Spleen (tissue), 11 donors: ENCODE data around the gene PINLYP. TPM values are rescaled to one million over a fixed set of nuclear protein-coding genes. Genes with fewer than 3 reads are reported as not detected.

Experiments
- DNase-seq: peaks from one replicate; pipeline ENCODE4 v3.0.0-alpha.2; 2020
- H3K27ac ChIP-seq, 8 donors: fragments of 200-600 bp; sonication (generic) in 7 of 8; 1 replicate in 4 of 8; 2 replicates in 4 of 8; pipeline versions ENCODE4 v1.5.0 to v1.8.0; 2016 to 2021; ENCODE audit warnings: inconsistent platforms in 4 of 8, mild to moderate bottlenecking in 4 of 8, moderate library complexity in 1 of 8
- H3K27me3 ChIP-seq, 7 donors: fragments of 200-600 bp; sonication (generic) in 6 of 7; replicated peaks in 1 of 7; 1 replicate in 4 of 7; 2 replicates in 3 of 7; pipeline versions ENCODE4 v1.5.0 to v1.8.0; 2016 to 2021; ENCODE audit warnings: inconsistent platforms in 3 of 7, mild to moderate bottlenecking in 1 of 7
- H3K36me3 ChIP-seq, 6 donors: fragments of 200-600 bp; sonication (generic) in 5 of 6; 1 replicate in 4 of 6; 2 replicates in 2 of 6; pipeline versions ENCODE4 v1.5.0 to v1.8.0; 2016 to 2021; ENCODE audit warnings: inconsistent platforms in 2 of 6
- H3K4me1 ChIP-seq, 6 donors: fragments of 200-600 bp; sonication (generic) in 5 of 6; 1 replicate in 3 of 6; 2 replicates in 3 of 6; pipeline versions ENCODE4 v1.5.0 to v1.8.0; 2016 to 2021; ENCODE audit warnings: inconsistent platforms in 3 of 6
- H3K4me3 ChIP-seq, 8 donors: fragments of 200-600 bp; sonication (generic) in 7 of 8; 1 replicate in 4 of 8; 2 replicates in 4 of 8; pipeline versions ENCODE4 v1.5.0 to v1.8.0; 2016 to 2021; ENCODE audit warnings: inconsistent platforms in 4 of 8, mild to moderate bottlenecking in 4 of 8, moderate library complexity in 2 of 8
- H3K9me3 ChIP-seq, 8 donors: fragments of 200-600 bp; sonication (generic) in 7 of 8; 1 replicate in 4 of 8; 2 replicates in 4 of 8; pipeline versions ENCODE4 v1.5.0 to v1.8.0; 2016 to 2021; ENCODE audit warnings: inconsistent platforms in 4 of 8
- POLR2A ChIP-seq, 3 donors: fragments of 450-650 bp; IDR thresholded peaks; one replicate each; pipeline ENCODE4 v1.5.1; 2017; ENCODE audit warnings: antibody characterized with exemption in 3 of 3, mild to moderate bottlenecking in 1 of 3
- POLR2AphosphoS5 ChIP-seq, 3 donors: sonication (generic); formaldehyde crosslinking; IDR thresholded peaks; one replicate each; pipeline ENCODE4 v1.5.1; 2017; ENCODE audit warnings: antibody characterized with exemption in 3 of 3
- WGBS, 5 donors: extraction: QIAGEN DNeasy Blood & Tissue Kit in 3 of 5; methylation state at CpG; one replicate each; pipeline versions ENCODE4 v1.1.5 to v1.1.7; 2013 to 2018; 5-methylcytosine and 5-hydroxymethylcytosine counted together
- intact Hi-C: fragments of 100-400 bp; cut with DNase I; formaldehyde crosslinking; loops from one replicate; pipeline ENCODE4 v1.15.0; 2023; ENCODE audit warnings: low total_unique reads
- polyA plus RNA-seq, 3 donors: library from polyadenylated mRNA; stranded (reverse); fragments of 200-250 nt; gene quantifications; one replicate each; pipeline ENCODE4 v1.2.1, GENCODE V29; 2013
- total RNA-seq, 7 donors: library from RNA; depleted of rRNA in 3 of 7; stranded (reverse); fragments of >200 nt in 3 of 7; fragmentation: NEBNext Ultra II Directional in 4 of 7; extraction: Animal tissue kit (Norgen Biotek cat#: 25700) in 4 of 7; gene quantifications; one replicate each; pipeline versions ENCODE4 v1.1.0 to v1.2.1, GENCODE V29; 2016 to 2021
- TF ChIP-seq, protein P1 (sequence below), 11 experiments: fragments of 200-600 bp in 7 of 11; fragments of 450-650 bp in 4 of 11; sonication (generic) in 4 of 11; IDR thresholded peaks in 8 of 11; conservative IDR thresholded peaks in 3 of 11; 1 replicate in 7 of 11; 2 replicates in 4 of 11; pipeline versions ENCODE4 v1.4.0 to v1.8.0; 2016 to 2021; ENCODE audit warnings: antibody characterized with exemption in 11 of 11, inconsistent platforms in 4 of 11, mild to moderate bottlenecking in 1 of 11
- donor health status: healthy with polysubstance abuse.
- donor health status: DM: no; HTN: no; CAD: no; lungs with moderate emphysema.
- donor health status: DM: no; HTN: no; CAD: no.
- donor health status: Bipolar disorder and iron deficiency.
- donor health status: healthy.
- donor health status: DM: no; HTN: no; CAD: no.
- donor health status: DM: yes; HTN: yes; CAD: no.

Gene PINLYP
- total and polyA plus RNA-seq, 10 donors: 2.0 to 10.5 (median 5.1) TPM

GRCh38 chr19:43564800-43565199 is 10.8 kb upstream of the PINLYP start:
- intact Hi-C loops: no loop called here
- no peak for DNase-seq
- whole genome bisulfite sequencing, 5 donors: 47 to 66% (median 60%) methylated on average over 9 of the region's 9 CpGs
- no peak overlapping the region for H3K4me3 ChIP-seq
- no peaks in the 10 kb centered on the region for H3K27me3 ChIP-seq
- H3K36me3 ChIP-seq: peaks cover 0 to 30% (median 3%) of the 10 kb centered on the region in 6 donors
- no peaks in the 10 kb centered on the region for H3K9me3 ChIP-seq
- no peak for TF ChIP-seq POLR2AphosphoS5 (IDR thresholded peaks at IDR 0.05)
- TF ChIP-seq, protein P1, sequence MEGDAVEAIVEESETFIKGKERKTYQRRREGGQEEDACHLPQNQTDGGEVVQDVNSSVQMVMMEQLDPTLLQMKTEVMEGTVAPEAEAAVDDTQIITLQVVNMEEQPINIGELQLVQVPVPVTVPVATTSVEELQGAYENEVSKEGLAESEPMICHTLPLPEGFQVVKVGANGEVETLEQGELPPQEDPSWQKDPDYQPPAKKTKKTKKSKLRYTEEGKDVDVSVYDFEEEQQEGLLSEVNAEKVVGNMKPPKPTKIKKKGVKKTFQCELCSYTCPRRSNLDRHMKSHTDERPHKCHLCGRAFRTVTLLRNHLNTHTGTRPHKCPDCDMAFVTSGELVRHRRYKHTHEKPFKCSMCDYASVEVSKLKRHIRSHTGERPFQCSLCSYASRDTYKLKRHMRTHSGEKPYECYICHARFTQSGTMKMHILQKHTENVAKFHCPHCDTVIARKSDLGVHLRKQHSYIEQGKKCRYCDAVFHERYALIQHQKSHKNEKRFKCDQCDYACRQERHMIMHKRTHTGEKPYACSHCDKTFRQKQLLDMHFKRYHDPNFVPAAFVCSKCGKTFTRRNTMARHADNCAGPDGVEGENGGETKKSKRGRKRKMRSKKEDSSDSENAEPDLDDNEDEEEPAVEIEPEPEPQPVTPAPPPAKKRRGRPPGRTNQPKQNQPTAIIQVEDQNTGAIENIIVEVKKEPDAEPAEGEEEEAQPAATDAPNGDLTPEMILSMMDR (IDR thresholded peaks at IDR 0.05 in 8 of 11, conservative IDR thresholded peaks at IDR 0.05 in 3 of 11): no peak
- TF ChIP-seq POLR2A (IDR thresholded peaks at IDR 0.05): no peak
- H3K27ac ChIP-seq: peak overlapping the region in 2 of 8 donors; percentile 88 to 89
- peaks cover 14 to 57% (median 36%) of the 10 kb centered on the region in 6 donors for H3K4me1 ChIP-seq

DNA sequence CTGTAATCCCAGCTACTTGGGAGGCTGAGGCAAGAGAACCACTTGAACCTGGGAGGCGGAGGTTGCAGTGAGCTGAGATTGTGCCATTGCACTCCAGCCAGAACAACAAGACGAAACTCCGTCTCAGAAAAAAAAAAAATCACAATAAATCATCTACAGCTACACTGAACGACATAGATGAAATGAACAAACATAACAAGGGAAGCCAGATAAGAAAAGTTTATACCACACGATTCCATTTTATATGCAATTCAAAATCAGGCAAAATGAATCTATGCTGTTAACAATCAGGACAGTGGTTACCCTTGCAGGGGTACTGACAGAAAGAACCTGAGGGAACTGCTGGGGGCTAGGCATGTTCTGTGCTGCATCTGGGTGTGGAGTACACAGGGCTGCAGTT is 5.9 kb upstream of the PINLYP start:
- intact Hi-C loops: no loop called here
- peaks cover 0 to 49% (median 3%) of the 10 kb centered on the region in 6 donors for H3K36me3 ChIP-seq
- TF ChIP-seq POLR2A (IDR thresholded peaks at IDR 0.05) (no peak), POLR2AphosphoS5 (IDR thresholded peaks at IDR 0.05) (no peak)
- TF ChIP-seq, protein P1 (IDR thresholded peaks at IDR 0.05 in 8 of 11, conservative IDR thresholded peaks at IDR 0.05 in 3 of 11): no peak
- H3K9me3 ChIP-seq: no peaks in the 10 kb centered on the region
- DNase-seq: no peak
- peaks cover 5 to 58% (median 26%) of the 10 kb centered on the region in 6 donors for H3K4me1 ChIP-seq
- H3K4me3 ChIP-seq: no peak overlapping the region
- WGBS, 5 donors: 81 to 91% (median 85%) methylated on average over 5 of the region's 5 CpGs
- no peaks in the 10 kb centered on the region for H3K27me3 ChIP-seq
- H3K27ac ChIP-seq: no peak overlapping the region

DNA sequence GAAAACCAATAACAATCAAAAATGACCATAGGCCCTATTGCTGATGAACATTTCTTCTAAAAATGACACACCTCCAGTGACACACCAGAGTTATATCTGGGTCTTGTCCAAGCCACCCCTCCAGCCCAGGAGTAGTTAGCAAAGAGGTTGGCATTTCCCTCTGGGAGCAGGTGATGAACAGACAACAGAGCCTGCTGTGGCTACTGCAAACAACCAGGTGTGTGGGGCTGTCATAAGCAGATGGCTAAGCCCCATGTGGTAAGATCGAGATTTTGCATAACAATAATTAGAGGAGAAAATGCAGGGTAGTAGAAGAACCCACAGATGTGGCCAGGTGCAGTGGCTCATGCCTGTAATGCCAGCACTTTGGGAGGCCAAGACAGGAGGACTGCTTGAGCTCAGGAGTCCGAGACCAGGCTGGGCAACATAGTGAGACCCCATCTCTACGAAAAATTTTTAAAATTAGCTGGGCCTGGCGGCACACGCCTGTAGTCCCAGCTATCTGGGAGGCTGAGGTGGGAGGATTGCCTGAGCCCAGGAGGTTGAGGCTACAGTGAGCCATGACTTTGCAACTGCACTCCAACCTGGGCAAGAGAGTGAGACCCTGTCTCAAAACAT is 5.3 kb upstream of the PINLYP start:
- H3K4me1 ChIP-seq: peaks cover 9 to 58% (median 28%) of the 10 kb centered on the region in 6 donors
- no peak overlapping the region for H3K27ac ChIP-seq
- DNase-seq: no peak
- intact Hi-C loops: no loop called here
- TF ChIP-seq, protein P1 (IDR thresholded peaks at IDR 0.05 in 8 of 11, conservative IDR thresholded peaks at IDR 0.05 in 3 of 11): no peak
- TF ChIP-seq POLR2A (IDR thresholded peaks at IDR 0.05): no peak
- TF ChIP-seq POLR2AphosphoS5 (IDR thresholded peaks at IDR 0.05): no peak
- 73 to 90% (median 84%) methylated on average over 4 to 5 of the region's 5 CpGs for WGBS, 5 donors
- H3K4me3 ChIP-seq: no peak overlapping the region
- peaks cover 0 to 49% (median 3%) of the 10 kb centered on the region in 6 donors for H3K36me3 ChIP-seq
- H3K27me3 ChIP-seq: no peaks in the 10 kb centered on the region
- no peaks in the 10 kb centered on the region for H3K9me3 ChIP-seq

GRCh38 chr19:43572171-43572588 is 3.4 kb upstream of the PINLYP start:
- intact Hi-C loops: no loop called here
- Histone ChIP-seq H3K9me3 (no peaks in the 10 kb centered on the region), H3K4me3 (no peak overlapping the region), H3K4me1 (peaks cover 9 to 65% (median 35%) of the 10 kb centered on the region in 6 donors), H3K36me3 (peaks cover 0 to 49% (median 3%) of the 10 kb centered on the region in 6 donors), H3K27me3 (no peaks in the 10 kb centered on the region), H3K27ac (no peak overlapping the region)
- 93 to 97% (median 96%) methylated on average over 3 of the region's 3 CpGs for WGBS, 5 donors
- DNase-seq: no peak
- TF ChIP-seq POLR2AphosphoS5 (IDR thresholded peaks at IDR 0.05) (no peak), POLR2A (IDR thresholded peaks at IDR 0.05) (no peak)
- TF ChIP-seq, protein P1 (IDR thresholded peaks at IDR 0.05 in 8 of 11, conservative IDR thresholded peaks at IDR 0.05 in 3 of 11): no peak
